Eye (tissue), 1 donor: ENCODE data around the gene ANO9.
"Not testable (repeated sequence)": the region's sequence is repeated elsewhere in the genome, so short reads cannot be mapped to it uniquely, and the experiment has no call there.

Source experiments
- DNase-seq: peaks from one replicate; pipeline ENCODE4 v3.0.0-alpha.2; 2015

The ANO9 gene

GRCh38 chr11:433641-434040 is 8.2 kb downstream of the ANO9 start:
- no peak for DNase-seq

- DNase-seq: no peak
Measured at GRCh38 chr11:433111-433510, 8.7 kb downstream of the ANO9 start.

- no peak for DNase-seq
Measured at GRCh38 chr11:432501-433100, 9.2 kb downstream of the ANO9 start.

- no peak for DNase-seq
Measured at GRCh38 chr11:431921-432320, 9.9 kb downstream of the ANO9 start.

GRCh38 chr11:429931-430456 is 11.8 kb downstream of the ANO9 start:
- DNase-seq: no peak

GRCh38 chr11:429391-429790 is 12.4 kb downstream of the ANO9 start:
- DNase-seq: no peak

- no peak for DNase-seq
Measured at GRCh38 chr11:428295-428694, 13.5 kb downstream of the ANO9 start.

GRCh38 chr11:426851-427250 is 15.0 kb downstream of the ANO9 start:
- DNase-seq: no peak

- DNase-seq: no peak
Measured at GRCh38 chr11:425301-425700, 16.5 kb downstream of the ANO9 start.

- DNase-seq: not testable (repeated sequence)
Measured at GRCh38 chr11:424766-425165, 17.0 kb downstream of the ANO9 start.

- no peak for DNase-seq
Measured at GRCh38 chr11:424232-424631, 17.6 kb downstream of the ANO9 start.

- no peak for DNase-seq
Measured at GRCh38 chr11:422249-422656, 19.6 kb downstream of the ANO9 start.

- DNase-seq: no peak
Measured at GRCh38 chr11:420911-421321, 20.9 kb downstream of the ANO9 start.

GRCh38 chr11:420054-420910 is 21.5 kb downstream of the ANO9 start:
- DNase-seq: no peak

- DNase-seq: no peak
Measured at GRCh38 chr11:419248-420005, 22.4 kb downstream of the ANO9 start.

- DNase-seq: no peak
Measured at GRCh38 chr11:418343-419247, 23.2 kb downstream of the ANO9 start.

GRCh38 chr11:417652-418342 is 24.0 kb downstream of the ANO9 start:
- DNase-seq: no peak

- DNase-seq: no peak
Measured at GRCh38 chr11:416757-417621, 24.8 kb downstream of the ANO9 start.

- DNase-seq: no peak
Measured at GRCh38 chr11:416051-416756, 25.6 kb downstream of the ANO9 start.

- no peak for DNase-seq
Measured at GRCh38 chr11:415640-416041, 26.2 kb downstream of the ANO9 start.
